Fibroblast of villous mesenchyme (primary cell): Measurements from ENCODE around the gene ADAMTS16. TPM values are rescaled to one million over a fixed set of nuclear protein-coding genes. Genes with fewer than 3 reads are reported as not detected.

Source experiments
- DNase-seq: peaks from one replicate; pipeline ENCODE4 v3.0.0-alpha.2; 2010; ENCODE audit warnings: low read depth
- H3K4me3 ChIP-seq: 2 replicates; pipeline ENCODE4 v1.5.1; 2011; ENCODE audit warnings: low read depth, mild to moderate bottlenecking, low read length
- total RNA-seq: library from RNA; depleted of rRNA; stranded (reverse); fragments of >200 nt; gene quantifications from 2 replicates; pipeline ENCODE4 v1.2.3, GENCODE V29; 2012
- TF ChIP-seq, protein P1 (sequence below): IDR thresholded peaks from 2 replicates; pipeline ENCODE4 v1.5.1; 2012; ENCODE audit warnings: low read depth, mild to moderate bottlenecking, low read length; ENCODE audit not compliant: insufficient read depth

Gene ADAMTS16
- total RNA-seq, 1 donor, result under 0.01 TPM

DNA sequence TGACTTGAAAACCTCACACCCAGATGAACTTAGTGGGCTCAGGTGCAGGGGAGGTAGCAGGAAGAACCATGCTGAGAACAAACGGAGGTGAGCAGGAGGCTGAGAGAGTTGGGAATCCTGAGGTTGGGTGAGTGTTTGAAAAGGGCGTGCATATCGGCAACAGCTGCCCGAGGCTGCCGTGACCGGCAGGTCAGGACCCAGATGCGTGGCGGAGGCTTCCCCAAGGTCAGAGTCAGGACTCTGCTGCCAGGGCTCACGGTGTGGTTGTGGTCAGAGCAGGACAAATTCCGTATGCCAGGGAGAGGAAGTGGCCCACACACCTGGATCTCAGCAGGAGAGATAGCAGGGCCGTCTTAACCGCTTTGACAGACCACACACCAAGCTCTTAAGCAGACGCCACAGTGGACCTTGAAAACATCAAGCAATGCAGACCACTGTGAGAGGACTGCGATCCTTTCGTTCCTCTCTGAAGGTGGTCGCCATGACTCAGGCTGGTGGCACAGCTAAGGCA lies 43.1 kb downstream of the ADAMTS16 start:
- no peak for DNase-seq
- H3K4me3 ChIP-seq, result no peak overlapping the region

GRCh38 chr5:5183933-5184332 lies 43.8 kb downstream of the ADAMTS16 start:
- TF ChIP-seq, protein P1, sequence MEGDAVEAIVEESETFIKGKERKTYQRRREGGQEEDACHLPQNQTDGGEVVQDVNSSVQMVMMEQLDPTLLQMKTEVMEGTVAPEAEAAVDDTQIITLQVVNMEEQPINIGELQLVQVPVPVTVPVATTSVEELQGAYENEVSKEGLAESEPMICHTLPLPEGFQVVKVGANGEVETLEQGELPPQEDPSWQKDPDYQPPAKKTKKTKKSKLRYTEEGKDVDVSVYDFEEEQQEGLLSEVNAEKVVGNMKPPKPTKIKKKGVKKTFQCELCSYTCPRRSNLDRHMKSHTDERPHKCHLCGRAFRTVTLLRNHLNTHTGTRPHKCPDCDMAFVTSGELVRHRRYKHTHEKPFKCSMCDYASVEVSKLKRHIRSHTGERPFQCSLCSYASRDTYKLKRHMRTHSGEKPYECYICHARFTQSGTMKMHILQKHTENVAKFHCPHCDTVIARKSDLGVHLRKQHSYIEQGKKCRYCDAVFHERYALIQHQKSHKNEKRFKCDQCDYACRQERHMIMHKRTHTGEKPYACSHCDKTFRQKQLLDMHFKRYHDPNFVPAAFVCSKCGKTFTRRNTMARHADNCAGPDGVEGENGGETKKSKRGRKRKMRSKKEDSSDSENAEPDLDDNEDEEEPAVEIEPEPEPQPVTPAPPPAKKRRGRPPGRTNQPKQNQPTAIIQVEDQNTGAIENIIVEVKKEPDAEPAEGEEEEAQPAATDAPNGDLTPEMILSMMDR, result no peak
- DNase-seq, result no peak
- H3K4me3 ChIP-seq, result no peak overlapping the region

More for the DNA sequence above, 43.1 kb downstream of the ADAMTS16 start:
- TF ChIP-seq, protein P1, result no peak

DNA sequence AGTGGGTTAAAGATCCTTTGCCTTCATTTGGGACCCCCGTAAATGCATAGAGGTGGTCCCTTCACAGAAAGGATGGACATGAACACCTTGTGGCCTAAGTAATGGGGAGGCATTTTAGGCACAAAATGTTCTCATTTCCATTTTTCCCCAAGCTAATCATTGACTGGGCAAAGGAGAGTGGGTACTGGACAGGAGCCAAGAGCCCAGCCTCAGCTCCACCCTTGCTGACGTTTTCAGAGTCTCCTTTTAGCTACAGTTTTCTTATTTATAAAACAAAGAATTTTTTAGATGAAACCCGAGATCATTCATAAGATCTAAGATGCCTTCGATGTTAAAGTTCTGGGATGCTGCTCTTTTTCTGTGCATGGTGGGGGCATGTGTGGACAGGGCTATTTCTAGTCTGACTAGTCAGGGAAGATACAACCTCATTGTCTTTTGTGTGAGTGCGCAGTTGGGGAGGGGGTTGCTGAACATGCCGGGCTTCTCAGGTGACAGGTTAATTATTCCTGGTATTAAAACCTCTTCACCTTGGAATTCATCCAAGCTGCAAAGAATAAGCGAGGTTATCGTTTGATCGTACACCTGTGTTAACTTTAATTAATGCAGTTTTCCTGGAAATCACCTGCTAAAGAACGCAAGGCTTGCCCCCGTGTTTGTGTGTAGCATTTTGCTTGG lies 48.4 kb downstream of the ADAMTS16 start:
- no peak for DNase-seq
- H3K4me3 ChIP-seq, result no peak overlapping the region
- TF ChIP-seq, protein P1, result no peak

GRCh38 chr5:5189051-5189430 lies 48.9 kb downstream of the ADAMTS16 start:
- TF ChIP-seq, protein P1, result no peak
- H3K4me3 ChIP-seq, result no peak overlapping the region
- no peak for DNase-seq

DNA sequence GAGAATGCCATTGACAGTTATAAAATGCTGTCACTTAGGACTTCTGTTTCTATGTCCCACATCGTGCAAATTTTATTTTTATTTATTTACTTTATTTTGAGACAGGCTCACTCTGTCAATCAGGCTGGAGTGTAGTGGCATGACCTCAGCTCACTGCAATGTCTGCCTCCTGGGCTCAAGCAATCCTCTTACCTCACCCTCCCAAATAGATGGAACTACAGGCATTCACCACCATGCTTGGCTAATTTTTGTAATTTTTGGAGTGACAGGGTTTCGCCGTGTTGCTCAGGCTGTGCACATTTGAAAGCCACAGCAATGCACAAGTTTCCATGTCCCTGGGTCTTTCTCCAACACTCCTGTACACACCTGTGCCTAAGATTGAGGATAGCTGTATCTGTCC lies 51.8 kb downstream of the ADAMTS16 start:
- TF ChIP-seq, protein P1, result no peak
- no peak overlapping the region for H3K4me3 ChIP-seq
- DNase-seq, result no peak

GRCh38 chr5:5192681-5193080 lies 52.6 kb downstream of the ADAMTS16 start:
- no peak overlapping the region for H3K4me3 ChIP-seq
- TF ChIP-seq, protein P1, result no peak
- DNase-seq, result peak; percentile 4
